GM12878 (cell line): ENCODE data around the gene HOXB2. TPM values are rescaled to one million over a fixed set of nuclear protein-coding genes. Genes with fewer than 3 reads are reported as not detected.

ENCODE experiments used
- ATF2 ChIP-seq: IDR thresholded peaks from 2 replicates; pipeline ENCODE4 v1.6.1; 2012; ENCODE audit warnings: low read length, inconsistent platforms
- CTCF ChIP-seq, 3 experiments: IDR thresholded peaks in 2 of 3; conservative IDR thresholded peaks in 1 of 3; 2 replicates each; pipeline ENCODE4 v1.5.1; 2011; ENCODE audit warnings: low read depth in 3 of 3, low read length in 3 of 3, mild to moderate bottlenecking in 3 of 3, control low read depth in 2 of 3, moderate library complexity in 2 of 3, inconsistent platforms in 1 of 3, mixed read lengths in 1 of 3; ENCODE audit not compliant: control insufficient read depth in 2 of 3, insufficient read depth in 1 of 3; ENCODE audit errors: extremely low read depth in 1 of 3
- JUNB ChIP-seq: IDR thresholded peaks from 2 replicates; pipeline ENCODE4 v1.6.1; 2016; ENCODE audit warnings: antibody characterized with exemption, mild to moderate bottlenecking
- MYB ChIP-seq: fragments of 150-350 bp; IDR thresholded peaks from 2 replicates; pipeline ENCODE4 v1.6.1; 2014; ENCODE audit warnings: mild to moderate bottlenecking, low read depth, low read length, borderline replicate concordance
- NFIC ChIP-seq: IDR thresholded peaks from 2 replicates; pipeline ENCODE4 v1.6.1; 2012; ENCODE audit warnings: low read depth, mild to moderate bottlenecking, inconsistent platforms, low read length, moderate library complexity
- NR2C1 ChIP-seq: fragments of 450-650 bp; IDR thresholded peaks from 2 replicates; pipeline ENCODE4 v1.6.1; 2017; ENCODE audit warnings: antibody characterized with exemption, mild to moderate bottlenecking, moderate library complexity
- SMC3 ChIP-seq: IDR thresholded peaks from 2 replicates; pipeline ENCODE4 v1.6.1; 2011; ENCODE audit warnings: low read length, improper control_type of control experiment, borderline replicate concordance
- SP1 ChIP-seq: IDR thresholded peaks from one replicate; pipeline ENCODE4 v1.6.1; 2011; ENCODE audit warnings: low read depth, low read length
- STAT3 ChIP-seq: IDR thresholded peaks from 2 replicates; pipeline ENCODE4 v1.6.1; 2011; ENCODE audit warnings: low read depth, low read length, improper control_type of control experiment
- ZBTB33 ChIP-seq: fragments of 450-650 bp; IDR thresholded peaks from 2 replicates; pipeline ENCODE4 v1.6.1; 2017; ENCODE audit warnings: mild to moderate bottlenecking
- polyA plus RNA-seq, 11 experiments: library from polyadenylated mRNA; depleted of rRNA in 4 of 11; unstranded in 6 of 11; stranded (reverse) in 5 of 11; fragments of >200 nt; fragmentation: Nextera tagmentation in 4 of 11; fragmentation: Illumina TruSeq in 1 of 11; extraction: Ambion mirVana in 4 of 11; extraction: Trizol in 1 of 11; gene quantifications; 1 replicate in 1 of 11; 2 replicates in 10 of 11; pipeline versions ENCODE4 v1.2.1 to v1.2.3, GENCODE V29; 2011 to 2016; ENCODE audit warnings: inconsistent platforms in 2 of 11, missing spikeins in 2 of 11, low read depth in 1 of 11
- total RNA-seq, 4 experiments: library from RNA; depleted of rRNA in 3 of 4; stranded (reverse); fragments of >200 nt in 3 of 4; fragmentation: Illumina TruSeq in 1 of 4; extraction: Trizol in 1 of 4; gene quantifications; 2 replicates each; pipeline versions ENCODE4 v1.2.1 to v1.2.3, GENCODE V29; 2013 to 2021

Gene HOXB2
- total and polyA plus RNA-seq, 10 of the 15 experiments (the other 5 are each of a cell fraction or from before 2014, with no cell fraction given), result 0.16 to 8.8 (median 2.3) TPM

DNA sequence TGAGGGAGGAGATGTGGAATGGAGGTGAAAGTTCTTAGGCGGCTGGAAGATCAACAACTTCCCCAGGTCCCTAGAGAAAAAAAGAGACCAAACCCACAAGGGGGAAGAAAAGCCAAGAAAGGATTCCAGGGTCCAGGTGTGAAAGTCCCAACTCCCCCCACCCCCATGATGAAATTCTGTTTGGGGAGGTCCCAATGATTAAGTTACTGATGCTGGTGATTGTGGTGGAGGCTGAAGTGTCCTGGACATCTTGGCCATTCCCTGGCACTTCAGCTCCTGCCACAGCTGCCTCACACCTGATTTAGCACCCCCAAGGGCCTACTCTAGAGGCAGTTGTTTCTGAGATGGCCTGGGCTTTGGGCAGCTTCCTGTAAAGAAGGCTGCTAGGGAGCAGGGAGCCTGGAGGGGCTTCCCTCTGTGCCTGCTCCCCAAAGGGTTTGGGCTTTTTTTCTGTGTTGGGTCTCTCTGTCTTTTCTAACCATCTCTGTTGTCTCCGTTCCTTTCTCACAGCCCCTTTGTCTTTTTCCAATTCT lies 20.2 kb upstream of the HOXB2 start (continued):
- TF ChIP-seq ATF2 (no peak), SP1 (no peak), JUNB (no peak), SMC3 (no peak), MYB (no peak), STAT3 (no peak), NFIC (no peak), ZBTB33 (no peak), CTCF (IDR thresholded peaks at IDR 0.05 in 2 of 3, conservative IDR thresholded peaks at IDR 0.05 in 1 of 3; ENCODE audit: control insufficient read depth in 2 of 3, extremely low read depth in 1 of 3, insufficient read depth in 1 of 3, low read depth in 3 of 3, low read length in 3 of 3) (no peak), NR2C1 (no peak)
